Keratinocyte (primary cell): ENCODE measurements around the gene PIP4K2B.
A peak's percentile ranks its signal among the peaks of the same experiment; 100 is the strongest.

ENCODE experiments used
- CTCF ChIP-seq, 3 experiments: IDR thresholded peaks in 1 of 3; conservative IDR thresholded peaks in 1 of 3; optimal IDR thresholded peaks in 1 of 3; 2 replicates in 2 of 3; 3 replicates in 1 of 3; pipeline versions ENCODE3 to v1.5.1; 2011; ENCODE audit warnings: low read length in 3 of 3, mild to moderate bottlenecking in 3 of 3, moderate library complexity in 2 of 3, control low read depth in 1 of 3, inconsistent platforms in 1 of 3; ENCODE audit not compliant: insufficient read depth in 2 of 3; ENCODE audit errors: extremely low read depth in 1 of 3
- EZH2 ChIP-seq: IDR thresholded peaks from one replicate; pipeline ENCODE4 v1.6.1; 2012; ENCODE audit warnings: inconsistent platforms, mild to moderate bottlenecking, low read length, moderate library complexity

GRCh38 chr17:38729886-38730525 lies 69.3 kb downstream of the PIP4K2B start, which contains the start of gene CISD3:
- peak; percentile 32 to 80 (median 33) for TF ChIP-seq CTCF (optimal IDR thresholded peaks at IDR 0.05 in 1 of 3, IDR thresholded peaks at IDR 0.05 in 1 of 3, conservative IDR thresholded peaks at IDR 0.05 in 1 of 3; ENCODE audit: extremely low read depth in 1 of 3, insufficient read depth in 2 of 3, low read length in 3 of 3)
- no peak for TF ChIP-seq EZH2
